IPS-20b (cell line): ENCODE measurements around the gene CLDN5.

ENCODE experiments used
- H3K27ac ChIP-seq: one replicate; pipeline ENCODE4 v1.5.1; 2013; ENCODE audit warnings: low read length
- H3K27me3 ChIP-seq: 2 replicates; pipeline ENCODE4 v1.6.1; 2013; ENCODE audit warnings: mild to moderate bottlenecking, low read length, inconsistent platforms; ENCODE audit not compliant: insufficient read depth
- H3K36me3 ChIP-seq: 2 replicates; pipeline ENCODE4 v1.6.1; 2013; ENCODE audit warnings: low read depth, mild to moderate bottlenecking, inconsistent platforms, low read length, moderate library complexity; ENCODE audit not compliant: insufficient read depth
- H3K4me1 ChIP-seq: 2 replicates; pipeline ENCODE4 v1.6.1; 2013; ENCODE audit warnings: mild to moderate bottlenecking, control low read depth, inconsistent platforms, low read length, moderate library complexity; ENCODE audit not compliant: insufficient read depth
- H3K4me3 ChIP-seq: 2 replicates; pipeline ENCODE4 v1.5.1; 2013; ENCODE audit warnings: mild to moderate bottlenecking, low read length, inconsistent platforms
- H3K9ac ChIP-seq: 2 replicates; pipeline ENCODE4 v1.6.1; 2013; ENCODE audit warnings: low read depth, mild to moderate bottlenecking, inconsistent platforms, low read length, moderate library complexity
- H3K9me3 ChIP-seq: 2 replicates; pipeline ENCODE4 v1.6.1; 2013; ENCODE audit warnings: mild to moderate bottlenecking, low read depth, low read length, inconsistent platforms; ENCODE audit not compliant: insufficient read depth

CLDN5 gene

GRCh38 chr22:19483481-19484244 is 40.5 kb downstream of the CLDN5 start:
- H3K4me3 ChIP-seq = no peak overlapping the region
- no peaks in the 10 kb centered on the region for H3K9me3 ChIP-seq
- H3K27ac ChIP-seq = no peak overlapping the region
- H3K36me3 ChIP-seq = peaks cover 66% of the 10 kb centered on the region
- H3K27me3 ChIP-seq = no peaks in the 10 kb centered on the region
- H3K9ac ChIP-seq = no peak overlapping the region
- no peaks in the 10 kb centered on the region for H3K4me1 ChIP-seq

- Histone ChIP-seq H3K27me3 (no peaks in the 10 kb centered on the region), H3K4me3 (no peak overlapping the region), H3K9me3 (no peaks in the 10 kb centered on the region), H3K4me1 (no peaks in the 10 kb centered on the region), H3K9ac (no peak overlapping the region), H3K36me3 (peaks cover 52% of the 10 kb centered on the region), H3K27ac (no peak overlapping the region)
Observed at GRCh38 chr22:19482297-19482696, 41.9 kb downstream of the CLDN5 start.

- Histone ChIP-seq H3K36me3 (peaks cover 44% of the 10 kb centered on the region), H3K27ac (no peak overlapping the region)
Observed at GRCh38 chr22:19480789-19481188, 43.4 kb downstream of the CLDN5 start.

GRCh38 chr22:19480173-19480568 is 44.0 kb downstream of the CLDN5 start:
- Histone ChIP-seq H3K27me3 (no peaks in the 10 kb centered on the region), H3K4me1 (no peaks in the 10 kb centered on the region), H3K9me3 (no peaks in the 10 kb centered on the region), H3K4me3 (peak overlapping the region; percentile 83), H3K36me3 (peaks cover 44% of the 10 kb centered on the region), H3K9ac (peak overlapping the region; percentile 96), H3K27ac (no peak overlapping the region)

More at GRCh38 chr22:19480789-19481188, 43.4 kb downstream of the CLDN5 start:
- Histone ChIP-seq H3K9me3 (no peaks in the 10 kb centered on the region), H3K27me3 (no peaks in the 10 kb centered on the region), H3K4me1 (no peaks in the 10 kb centered on the region), H3K4me3 (peak overlapping the region; percentile 83), H3K9ac (peak overlapping the region; percentile 96; the same call in 1 of the 2 replicates)

GRCh38 chr22:19479355-19480172 is 44.6 kb downstream of the CLDN5 start, which contains the start of gene CDC45:
Gene CDC45, plus strand, starts transcription at chr22:19479920. Its CDS starts 49 bp downstream, at chr22:19479969.
- H3K36me3 ChIP-seq = peaks cover 42% of the 10 kb centered on the region
- H3K27ac ChIP-seq = peak within 1 kb of the TSS; percentile 99
- H3K4me1 ChIP-seq = no peaks in the 10 kb centered on the region
- H3K9ac ChIP-seq = peak within 1 kb of the TSS; percentile 96
- peak within 1 kb of the TSS; percentile 83 for H3K4me3 ChIP-seq
- H3K27me3 ChIP-seq = no peaks in the 10 kb centered on the region
- no peaks in the 10 kb centered on the region for H3K9me3 ChIP-seq

GRCh38 chr22:19478901-19479354 is 45.3 kb downstream of the CLDN5 start, which contains the start of gene UFD1:
Gene UFD1, minus strand, starts transcription at chr22:19479193. Its CDS starts 108 bp downstream, at chr22:19479085.
- Histone ChIP-seq H3K36me3 (peaks cover 39% of the 10 kb centered on the region), H3K9me3 (no peaks in the 10 kb centered on the region), H3K4me1 (no peaks in the 10 kb centered on the region)

GRCh38 chr22:19478045-19478900 is 45.9 kb downstream of the CLDN5 start:
- peak overlapping the region; percentile 96 for H3K9ac ChIP-seq
- peaks cover 39% of the 10 kb centered on the region for H3K36me3 ChIP-seq
- H3K27ac ChIP-seq = peak overlapping the region; percentile 54
- H3K4me1 ChIP-seq = no peaks in the 10 kb centered on the region
- no peaks in the 10 kb centered on the region for H3K9me3 ChIP-seq
- no peaks in the 10 kb centered on the region for H3K27me3 ChIP-seq
- peak overlapping the region; percentile 83 for H3K4me3 ChIP-seq

More at GRCh38 chr22:19478901-19479354, 45.3 kb downstream of the CLDN5 start, which contains the start of gene UFD1:
- Histone ChIP-seq H3K27me3 (no peaks in the 10 kb centered on the region), H3K27ac (peak within 1 kb of the TSS; percentile 99), H3K9ac (peak within 1 kb of the TSS; percentile 96), H3K4me3 (peak within 1 kb of the TSS; percentile 83)

- Histone ChIP-seq H3K36me3 (peaks cover 39% of the 10 kb centered on the region), H3K4me1 (no peaks in the 10 kb centered on the region), H3K27ac (no peak overlapping the region), H3K9ac (peak overlapping the region; percentile 96; the same call in 1 of the 2 replicates), H3K9me3 (no peaks in the 10 kb centered on the region), H3K27me3 (no peaks in the 10 kb centered on the region), H3K4me3 (peak overlapping the region; percentile 83)
Observed at GRCh38 chr22:19477321-19478044, 46.7 kb downstream of the CLDN5 start.

GRCh38 chr22:19476023-19476422 is 48.2 kb downstream of the CLDN5 start:
- Histone ChIP-seq H3K27ac (no peak overlapping the region), H3K9me3 (no peaks in the 10 kb centered on the region), H3K4me1 (no peaks in the 10 kb centered on the region), H3K27me3 (no peaks in the 10 kb centered on the region), H3K36me3 (peaks cover 46% of the 10 kb centered on the region), H3K4me3 (no peak overlapping the region), H3K9ac (no peak overlapping the region)

- no peak overlapping the region for H3K4me3 ChIP-seq
- H3K27ac ChIP-seq = no peak overlapping the region
- no peak overlapping the region for H3K9ac ChIP-seq
- no peaks in the 10 kb centered on the region for H3K27me3 ChIP-seq
- H3K4me1 ChIP-seq = no peaks in the 10 kb centered on the region
- H3K36me3 ChIP-seq = peaks cover 71% of the 10 kb centered on the region
- no peaks in the 10 kb centered on the region for H3K9me3 ChIP-seq
Observed at GRCh38 chr22:19473578-19473977, 50.6 kb downstream of the CLDN5 start.
